GM12875 (cell line): ENCODE results near the gene SEC61A1.

ENCODE experiments used
- H3K4me3 ChIP-seq: one replicate; pipeline ENCODE4 v1.5.1; 2011; ENCODE audit warnings: low read depth, low read length, control low read depth
- TF ChIP-seq, protein P1 (sequence below): IDR thresholded peaks from 2 replicates; pipeline ENCODE4 v1.5.1; 2011; ENCODE audit warnings: low read depth, mild to moderate bottlenecking, control low read depth, inconsistent platforms, low read length, moderate library complexity, borderline replicate concordance; ENCODE audit not compliant: insufficient read depth

The SEC61A1 gene

DNA sequence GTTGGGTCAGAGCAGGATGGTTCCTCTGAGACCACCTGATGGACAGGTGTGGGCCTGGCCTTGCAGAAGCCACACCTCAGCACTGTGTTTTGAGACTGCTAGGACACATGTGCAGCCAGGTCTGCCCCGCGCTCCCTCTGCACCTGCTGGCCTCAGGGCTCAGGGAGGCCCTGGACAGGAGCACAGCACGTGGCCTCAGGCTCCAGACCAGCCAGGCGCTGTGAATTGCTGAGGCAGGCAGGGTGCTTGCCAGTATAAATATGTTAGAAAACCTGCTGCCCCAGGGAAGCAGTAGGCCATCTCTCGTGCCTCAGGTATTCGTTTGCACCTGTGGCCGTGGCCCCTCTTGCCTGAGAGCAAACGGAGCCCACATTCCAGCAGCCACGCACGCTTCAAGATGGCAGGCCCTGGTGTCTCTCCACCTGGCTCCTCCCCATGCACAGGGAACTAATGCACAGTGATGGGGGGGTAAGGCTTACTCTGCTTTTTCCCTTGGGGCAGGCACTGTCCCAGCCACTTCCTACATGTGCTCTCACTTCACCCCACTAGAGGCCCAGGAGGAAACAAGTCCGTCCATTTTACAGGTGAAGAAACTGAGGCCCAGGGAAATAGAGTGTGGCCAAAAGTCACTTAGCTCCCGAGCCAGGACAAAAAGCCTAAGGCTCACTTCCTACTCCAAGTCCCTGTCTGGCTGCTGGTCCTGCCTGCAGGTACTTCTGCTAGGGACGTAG, 20.4 kb downstream of the SEC61A1 start:
- TF ChIP-seq, protein P1, sequence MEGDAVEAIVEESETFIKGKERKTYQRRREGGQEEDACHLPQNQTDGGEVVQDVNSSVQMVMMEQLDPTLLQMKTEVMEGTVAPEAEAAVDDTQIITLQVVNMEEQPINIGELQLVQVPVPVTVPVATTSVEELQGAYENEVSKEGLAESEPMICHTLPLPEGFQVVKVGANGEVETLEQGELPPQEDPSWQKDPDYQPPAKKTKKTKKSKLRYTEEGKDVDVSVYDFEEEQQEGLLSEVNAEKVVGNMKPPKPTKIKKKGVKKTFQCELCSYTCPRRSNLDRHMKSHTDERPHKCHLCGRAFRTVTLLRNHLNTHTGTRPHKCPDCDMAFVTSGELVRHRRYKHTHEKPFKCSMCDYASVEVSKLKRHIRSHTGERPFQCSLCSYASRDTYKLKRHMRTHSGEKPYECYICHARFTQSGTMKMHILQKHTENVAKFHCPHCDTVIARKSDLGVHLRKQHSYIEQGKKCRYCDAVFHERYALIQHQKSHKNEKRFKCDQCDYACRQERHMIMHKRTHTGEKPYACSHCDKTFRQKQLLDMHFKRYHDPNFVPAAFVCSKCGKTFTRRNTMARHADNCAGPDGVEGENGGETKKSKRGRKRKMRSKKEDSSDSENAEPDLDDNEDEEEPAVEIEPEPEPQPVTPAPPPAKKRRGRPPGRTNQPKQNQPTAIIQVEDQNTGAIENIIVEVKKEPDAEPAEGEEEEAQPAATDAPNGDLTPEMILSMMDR, result no peak
- no peak overlapping the region for H3K4me3 ChIP-seq

DNA sequence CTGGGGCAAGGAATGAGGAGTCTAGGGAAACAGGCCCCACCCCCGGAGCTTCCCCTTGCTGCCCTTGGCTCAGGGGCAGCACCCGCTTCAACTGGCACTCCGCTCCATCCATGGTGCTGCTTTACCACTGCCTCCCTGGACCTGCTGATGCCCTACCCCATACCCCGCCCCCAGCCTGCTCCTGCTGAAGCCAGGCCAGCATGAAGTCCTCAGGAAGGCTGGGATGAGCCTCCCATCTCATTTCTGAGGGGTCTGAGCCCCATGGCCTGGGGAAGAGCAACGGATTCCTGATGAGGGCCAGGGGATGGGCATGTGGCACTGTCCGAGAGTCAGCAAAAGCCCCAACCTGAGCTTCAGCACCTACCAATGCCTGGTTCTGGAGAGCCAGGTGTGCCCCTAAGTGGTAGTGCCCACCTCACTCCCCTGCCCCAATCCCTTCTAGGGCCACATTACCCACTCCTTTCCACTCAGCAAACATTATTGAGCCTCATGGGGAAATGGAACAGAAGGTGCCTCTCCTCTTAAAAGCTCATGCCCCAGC, 21.0 kb downstream of the SEC61A1 start:
- no peak overlapping the region for H3K4me3 ChIP-seq
- TF ChIP-seq, protein P1, result no peak

DNA sequence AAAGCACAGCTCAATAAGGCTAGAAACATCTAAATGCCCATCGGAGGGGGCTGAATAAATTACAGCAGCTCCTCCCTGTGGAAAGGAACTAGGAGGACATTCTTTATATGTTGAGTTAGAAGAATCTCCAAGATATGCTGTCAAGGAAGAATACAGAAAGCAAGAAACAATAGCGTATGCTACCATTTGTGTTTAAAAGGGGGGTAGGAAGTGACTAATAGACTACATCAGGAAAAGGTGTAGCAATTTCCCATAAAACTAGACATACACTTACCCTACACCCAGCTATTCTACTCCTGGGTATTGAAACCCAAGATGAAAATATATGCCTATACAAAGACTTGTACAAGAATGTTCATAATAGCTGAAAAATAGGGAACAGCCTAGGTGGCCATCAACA, 21.6 kb downstream of the SEC61A1 start:
- TF ChIP-seq, protein P1, result no peak

DNA sequence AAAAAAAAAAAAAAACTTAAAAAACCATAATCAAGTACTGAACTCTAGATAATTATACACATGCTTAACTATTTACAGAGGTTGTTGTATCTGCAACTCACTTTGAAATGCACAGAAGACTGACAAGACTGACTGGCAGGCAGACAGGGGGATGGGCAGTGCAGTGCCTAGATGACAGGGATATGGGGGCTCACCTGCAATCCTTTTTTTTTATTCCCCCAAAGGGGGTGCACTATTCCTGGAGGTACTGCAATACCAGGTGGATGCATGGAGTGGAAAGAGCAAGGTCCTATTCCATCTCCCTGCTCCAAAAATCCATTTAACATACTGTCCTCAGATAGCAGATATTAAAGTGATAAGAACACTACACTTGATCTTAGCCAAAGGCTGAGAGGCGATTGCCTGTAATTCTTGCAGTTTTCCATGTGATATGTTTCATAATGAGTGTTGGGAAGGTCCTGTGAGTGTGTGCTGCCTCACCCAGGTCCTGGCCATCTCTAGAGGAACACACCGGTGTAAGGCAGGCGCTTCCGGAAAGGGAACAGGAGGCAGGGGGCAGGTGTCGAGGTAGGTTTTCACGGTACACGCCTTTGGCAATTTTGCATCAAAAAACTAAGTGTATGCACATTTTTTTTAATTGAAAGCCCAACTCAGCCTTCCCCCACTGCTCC, 22.7 kb downstream of the SEC61A1 start:
- no peak overlapping the region for H3K4me3 ChIP-seq
- TF ChIP-seq, protein P1, result no peak

More for the DNA sequence above, 21.6 kb downstream of the SEC61A1 start:
- H3K4me3 ChIP-seq, result no peak overlapping the region

DNA sequence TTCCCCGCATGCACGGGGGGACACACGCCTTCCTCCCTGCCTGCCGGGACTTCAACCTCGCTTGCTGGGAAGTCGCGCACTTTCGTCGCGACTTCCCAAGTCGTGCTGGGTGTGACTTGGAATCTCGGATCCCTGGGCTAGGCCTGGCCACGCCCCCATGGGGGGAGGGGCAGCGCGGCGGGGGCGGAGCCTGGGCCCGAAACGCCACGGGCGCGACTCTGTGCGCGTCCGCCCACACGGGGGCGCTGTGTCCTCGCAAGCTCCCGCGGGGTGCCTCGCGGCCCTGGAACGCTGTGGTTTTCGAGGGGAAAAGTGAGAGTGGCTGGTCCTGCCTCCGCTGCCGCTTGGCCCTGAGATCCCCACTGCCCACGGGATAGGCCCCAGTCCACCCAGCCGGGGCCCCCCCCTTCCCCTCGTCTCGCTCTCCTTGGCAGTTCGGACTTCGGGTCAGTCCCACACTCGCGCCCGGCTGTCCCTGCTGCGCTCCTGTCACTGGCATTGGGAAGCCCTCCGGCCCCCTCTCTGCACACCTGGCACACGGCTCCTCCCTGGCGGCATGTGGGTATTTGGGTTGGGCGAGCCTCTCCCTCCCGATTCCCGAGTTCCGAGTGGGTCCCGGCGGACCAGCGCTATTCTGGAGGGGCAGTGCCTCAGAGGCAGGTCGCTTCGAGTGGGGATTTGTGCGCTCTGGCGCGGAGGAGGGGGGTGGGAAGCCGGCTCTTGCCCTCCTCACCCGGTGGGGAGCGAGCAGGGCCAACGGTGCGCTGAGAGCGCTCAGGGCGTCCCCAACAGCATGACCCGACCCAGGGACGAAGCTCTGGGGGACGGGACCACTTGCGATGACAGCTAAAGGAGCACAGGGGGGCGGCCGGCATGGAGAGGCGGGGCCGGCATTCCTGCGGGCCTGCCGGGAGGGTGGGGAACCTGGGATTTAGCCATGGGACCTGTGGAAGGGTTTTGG, 23.6 kb downstream of the SEC61A1 start:
- TF ChIP-seq, protein P1, result peak; percentile 96
- peak overlapping the region; percentile 41 for H3K4me3 ChIP-seq

DNA sequence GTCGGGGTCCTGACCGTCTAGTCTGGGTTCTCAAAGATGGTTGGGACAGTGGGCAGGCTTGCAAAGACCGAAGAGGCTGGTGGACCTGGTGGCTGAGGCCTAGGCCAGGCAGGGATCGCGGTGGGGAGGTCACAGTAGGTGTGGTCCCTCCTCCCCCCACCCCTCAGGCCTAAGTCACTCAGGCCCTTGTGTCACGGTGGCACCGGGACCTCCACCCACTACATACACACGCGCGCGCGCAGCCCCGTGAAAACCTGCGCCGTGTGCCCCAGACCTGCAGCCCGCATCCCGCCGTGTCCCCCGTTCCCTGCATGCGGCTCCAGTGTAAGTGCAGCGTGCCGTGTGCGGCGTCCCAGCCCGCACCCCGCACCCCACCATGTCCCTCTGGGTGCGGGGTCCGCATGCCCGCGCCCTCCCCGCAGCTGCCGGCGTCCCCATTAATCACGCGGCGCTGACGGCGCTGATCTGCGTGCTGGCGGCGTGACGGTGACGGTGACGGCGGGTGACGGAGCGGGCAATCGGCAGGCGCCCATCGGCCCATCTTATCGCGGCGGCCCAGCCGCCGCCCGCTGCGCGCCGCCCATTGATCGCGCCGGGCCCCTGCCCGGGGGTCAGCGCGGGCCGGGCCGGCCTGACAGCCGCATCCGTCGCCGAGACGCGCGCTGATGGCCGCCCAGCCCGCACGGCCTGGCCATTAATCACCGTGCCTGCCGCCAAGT, 24.4 kb downstream of the SEC61A1 start:
- peak overlapping the region; percentile 26 for H3K4me3 ChIP-seq
- TF ChIP-seq, protein P1, result no peak
